Glomerular visceral epithelial cell (primary cell): ENCODE measurements around the gene LRRC27.
"Not testable (repeated sequence)": the region's sequence is repeated elsewhere in the genome, so short reads cannot be mapped to it uniquely, and the experiment has no call there.

Experiments
- DNase-seq: peaks from one replicate; pipeline ENCODE4 v3.0.0-alpha.2; 2016; ENCODE audit errors: extremely low spot score

The LRRC27 gene

DNA sequence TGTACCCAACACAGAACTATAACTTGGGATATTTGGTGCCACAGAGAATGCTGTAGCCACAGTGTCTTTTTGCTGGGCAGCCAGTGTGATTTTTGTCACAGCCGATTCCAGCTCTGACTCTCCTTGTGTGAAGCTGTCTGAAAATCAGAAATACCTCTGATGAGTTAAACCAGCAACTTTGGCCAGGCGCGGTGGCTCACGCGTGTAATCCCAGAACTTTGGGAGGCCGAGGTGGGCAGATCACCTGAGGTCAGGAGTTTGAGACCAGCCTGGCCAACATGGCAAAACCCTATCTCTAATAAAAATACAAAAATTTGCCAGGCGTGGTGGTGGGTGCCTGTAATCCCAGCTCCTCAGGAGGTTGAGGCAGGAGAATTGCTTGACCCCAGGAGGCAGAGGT lies 5.9 kb downstream of the LRRC27 start:
- not testable (repeated sequence) for DNase-seq

DNA sequence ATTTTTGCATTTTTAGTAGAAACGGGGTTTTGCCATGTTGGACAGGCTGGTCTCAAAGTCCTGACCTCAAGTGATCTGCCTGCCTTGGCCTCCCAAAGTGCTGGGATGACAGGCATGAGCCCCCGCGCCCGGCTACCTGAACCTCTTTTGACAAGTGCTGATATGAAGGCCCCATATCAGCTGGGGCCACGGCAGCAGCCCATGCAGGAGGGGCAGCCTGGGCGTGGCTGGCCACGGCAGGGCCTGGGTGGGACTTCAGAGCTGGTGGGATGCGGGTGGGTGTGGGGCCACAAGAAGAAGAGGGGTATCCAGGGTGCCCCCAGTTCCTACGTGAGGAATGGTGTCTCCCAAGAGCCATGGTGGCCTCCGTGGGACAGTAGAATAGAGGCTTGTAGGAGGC lies 6.9 kb downstream of the LRRC27 start:
- DNase-seq = no peak

DNA sequence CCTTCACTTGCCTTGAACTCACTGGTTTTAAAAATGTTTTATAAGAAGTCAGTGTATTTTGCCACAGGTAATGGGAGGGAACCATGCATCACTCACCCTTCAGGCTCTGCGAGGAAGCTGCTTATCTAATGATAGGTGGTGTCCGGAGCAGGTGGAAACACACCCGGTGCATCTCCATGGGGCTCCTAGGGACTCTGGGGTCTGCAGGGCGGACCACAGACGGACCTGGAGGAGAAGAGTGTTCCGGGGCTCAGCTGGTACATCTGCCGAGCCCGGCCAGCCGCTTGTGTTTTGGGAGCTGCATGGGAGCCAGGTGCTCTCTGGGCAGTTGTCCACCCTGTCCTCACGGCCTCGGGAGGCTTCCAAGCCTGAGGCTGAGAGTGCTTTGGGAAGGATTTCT lies 7.3 kb downstream of the LRRC27 start:
- DNase-seq = no peak

DNA sequence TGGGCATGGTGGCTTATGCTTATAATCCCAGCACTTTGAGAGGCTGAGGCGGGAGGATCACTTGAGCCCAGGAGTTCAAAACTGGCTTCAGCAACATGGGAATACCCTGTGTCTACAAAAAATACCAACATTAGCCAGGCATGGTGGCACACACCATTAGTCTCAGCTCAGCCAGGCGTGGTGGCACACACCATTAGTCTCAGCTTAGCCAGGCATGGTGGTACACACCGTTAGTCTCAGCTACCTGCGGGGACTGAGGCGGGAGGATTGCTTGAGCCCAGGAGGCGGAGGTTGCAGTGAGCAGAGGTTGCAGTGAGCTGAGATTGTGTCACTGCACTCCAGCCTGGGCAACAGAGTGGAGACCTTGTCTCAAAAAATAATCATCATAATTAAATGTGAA lies 9.0 kb downstream of the LRRC27 start:
- DNase-seq = no peak

DNA sequence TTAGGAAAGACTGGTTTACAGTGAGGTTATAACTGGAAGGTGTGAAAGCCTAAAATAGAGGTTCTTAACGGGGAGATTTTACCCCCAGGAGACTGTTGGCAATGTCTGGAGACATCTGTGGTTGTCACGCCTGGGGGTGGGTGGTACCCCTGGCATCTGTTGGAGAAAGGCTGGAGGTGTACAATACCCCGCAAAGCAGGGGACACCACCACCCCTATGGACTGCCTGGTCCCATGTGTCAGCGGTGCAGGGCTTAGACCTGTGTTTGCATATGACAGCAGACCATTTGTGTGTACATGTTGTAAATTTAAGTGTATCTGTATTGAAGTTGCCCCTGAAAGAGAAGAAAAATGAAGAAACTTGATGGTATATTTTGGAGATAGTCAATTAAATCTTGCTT lies 9.8 kb downstream of the LRRC27 start:
- DNase-seq = no peak

DNA sequence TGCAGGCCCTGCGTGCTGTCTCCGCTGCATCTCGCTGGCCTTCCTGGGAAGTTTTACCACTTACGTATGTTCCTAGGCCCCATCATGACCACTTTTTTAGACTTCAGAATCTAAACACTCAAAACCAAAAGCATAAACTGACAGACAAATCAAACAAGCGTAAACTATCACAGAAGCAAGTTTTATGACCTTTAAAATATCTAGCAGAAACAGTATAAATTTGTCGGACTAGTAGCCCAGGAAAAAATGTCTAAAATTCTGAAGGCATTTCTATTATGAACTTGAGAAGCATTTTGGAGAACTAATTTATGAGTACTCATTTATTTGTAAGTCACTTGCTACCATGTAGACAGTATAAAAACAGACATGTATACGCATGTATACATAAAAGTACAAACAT lies 10.6 kb downstream of the LRRC27 start:
- no peak for DNase-seq

DNA sequence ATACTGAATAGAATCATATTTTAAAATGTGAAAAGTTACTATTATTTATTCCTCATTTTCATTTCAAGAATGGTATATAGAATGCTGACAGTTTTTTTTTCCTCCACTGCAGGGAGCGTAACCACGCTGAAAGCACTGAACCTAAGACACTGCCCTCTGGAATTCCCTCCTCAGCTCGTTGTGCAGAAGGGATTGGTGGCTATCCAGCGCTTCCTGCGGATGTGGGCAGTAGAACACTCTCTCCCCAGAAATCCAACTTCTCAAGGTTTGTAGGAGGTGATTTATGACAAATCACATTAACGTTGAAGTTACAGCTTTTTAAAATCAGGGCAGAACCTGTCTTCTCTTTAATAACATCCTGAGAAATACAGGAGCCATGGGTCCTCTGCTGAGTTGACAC lies 12.4 kb downstream of the LRRC27 start:
- no peak for DNase-seq

DNA sequence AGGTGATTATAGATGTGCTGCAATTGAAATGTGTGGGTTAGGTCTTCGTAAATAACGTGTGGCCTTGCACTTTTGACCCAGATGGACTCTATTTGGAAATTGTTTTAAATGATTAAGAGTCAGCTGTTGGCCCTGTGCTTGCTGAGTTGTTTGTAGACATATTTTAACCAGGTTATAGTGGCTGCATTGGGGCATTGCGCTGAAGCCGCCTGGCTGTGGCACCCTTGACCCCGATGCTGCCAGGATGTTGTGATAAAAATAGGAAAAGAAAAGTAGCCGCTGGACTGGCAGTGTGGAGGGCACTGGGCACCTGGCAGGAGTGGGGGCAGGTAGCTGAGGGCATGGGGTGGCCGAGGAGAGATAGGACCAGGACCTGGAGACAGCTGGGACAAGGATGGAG lies 13.4 kb downstream of the LRRC27 start:
- DNase-seq = no peak

DNA sequence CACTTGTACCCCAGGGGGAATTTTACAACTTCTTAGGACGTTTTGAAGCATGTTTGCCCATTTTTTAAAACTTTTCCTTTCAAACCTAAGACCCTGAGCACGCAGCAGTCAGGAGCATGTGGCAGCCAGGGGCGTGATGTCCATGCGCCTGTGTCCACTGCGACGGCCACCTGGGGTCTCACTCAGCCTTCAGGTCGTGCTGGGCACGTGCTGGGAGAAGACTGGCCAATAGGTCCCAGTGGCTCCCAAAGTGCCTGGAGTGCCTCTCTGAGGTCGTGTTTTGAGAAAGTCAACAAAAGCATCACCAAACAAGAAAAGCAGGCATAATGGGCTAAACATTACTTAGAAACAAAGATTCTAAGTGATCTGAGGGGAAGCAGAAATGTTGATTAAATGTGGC lies 14.8 kb downstream of the LRRC27 start:
- no peak for DNase-seq

DNA sequence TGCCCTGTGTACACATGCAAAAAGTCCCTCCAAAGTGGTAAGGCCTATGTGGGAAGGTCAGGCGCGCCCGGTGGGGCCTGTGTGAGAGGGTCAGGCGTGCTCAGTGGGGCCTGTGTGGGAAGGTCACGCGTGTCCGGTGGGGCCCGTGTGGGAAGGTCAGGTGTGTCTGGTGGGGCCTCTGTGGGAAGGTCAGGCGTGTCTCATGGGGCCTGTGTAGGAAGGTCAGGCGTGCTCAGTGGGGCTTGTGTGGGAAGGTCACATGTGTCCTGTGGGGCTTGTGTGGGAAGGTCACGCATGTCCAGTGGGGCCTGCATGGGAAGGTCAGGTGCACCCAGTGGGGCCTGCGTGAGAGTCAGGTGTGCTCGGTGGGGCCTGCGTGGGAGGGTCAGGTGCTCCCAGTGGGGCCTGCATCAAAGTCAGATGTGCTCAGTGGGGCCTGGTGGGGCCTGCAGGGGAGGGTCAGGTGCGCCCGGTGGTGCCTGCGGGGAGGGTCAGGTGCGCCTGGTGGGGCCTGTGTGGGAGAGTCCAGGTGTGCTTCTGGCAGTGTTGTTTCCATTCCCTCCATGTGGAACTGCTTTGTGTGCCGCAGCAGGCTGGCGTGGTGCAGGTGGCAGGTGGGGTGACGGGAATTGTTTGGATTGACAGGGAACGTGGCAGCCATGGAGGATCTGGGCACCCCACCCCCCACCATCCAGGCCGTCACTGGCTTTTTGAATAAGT lies 15.4 kb downstream of the LRRC27 start:
- DNase-seq = no peak

DNA sequence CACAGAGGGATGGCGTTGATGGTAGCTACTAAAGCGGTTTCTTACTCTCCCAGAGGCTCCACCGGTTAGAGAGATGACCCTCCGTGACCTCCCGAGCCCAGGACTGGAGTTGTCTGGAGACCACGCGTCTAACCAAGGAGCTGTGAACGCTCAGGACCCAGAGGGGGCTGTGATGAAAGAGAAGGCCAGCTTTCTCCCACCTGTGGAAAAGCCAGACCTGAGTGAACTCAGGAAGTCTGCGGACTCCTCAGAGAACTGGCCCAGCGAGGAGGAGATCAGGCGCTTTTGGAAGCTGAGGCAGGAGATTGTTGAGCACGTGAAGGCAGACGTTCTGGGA lies 15.9 kb downstream of the LRRC27 start:
- DNase-seq = no peak

DNA sequence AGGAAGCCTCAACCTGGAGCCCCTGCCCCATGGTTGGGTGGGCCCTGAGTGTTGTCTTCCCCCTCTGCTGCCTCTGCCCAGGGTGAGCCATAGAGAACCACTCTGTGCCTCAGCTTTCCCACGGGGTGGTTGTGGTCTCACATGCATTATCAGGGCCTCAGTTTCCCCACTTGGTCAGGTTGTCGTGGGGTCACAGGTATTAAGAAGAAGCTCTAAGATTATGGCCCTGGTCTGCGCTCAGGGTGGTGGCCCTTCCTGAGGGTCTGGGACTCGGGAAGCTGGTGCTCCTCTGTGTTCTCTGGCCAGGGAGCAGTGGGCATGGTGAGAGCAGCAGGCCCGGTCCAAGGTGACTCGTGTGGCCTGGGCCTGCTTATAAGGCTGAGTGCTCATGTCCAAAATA lies 17.8 kb downstream of the LRRC27 start:
- DNase-seq = no peak

DNA sequence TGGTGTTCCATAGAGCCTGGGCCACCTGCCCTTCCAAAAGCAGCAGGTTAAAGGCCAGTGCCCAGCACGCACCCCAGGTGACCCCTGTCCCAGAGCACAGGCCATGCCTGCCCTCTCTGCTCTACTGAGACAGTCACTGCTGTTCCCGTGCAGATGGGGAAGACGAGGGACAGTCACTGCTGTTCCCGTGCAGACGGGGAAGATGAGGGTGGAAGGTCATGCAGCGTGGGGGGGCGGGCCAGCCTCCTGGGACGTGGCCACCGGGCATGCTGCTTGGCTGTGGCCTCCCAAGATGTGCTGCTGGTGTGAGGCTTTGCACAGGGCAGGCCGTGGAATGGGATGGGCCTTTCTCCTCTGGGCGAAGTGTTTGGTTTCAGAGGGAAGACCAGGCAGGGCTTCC lies 18.4 kb downstream of the LRRC27 start:
- no peak for DNase-seq

DNA sequence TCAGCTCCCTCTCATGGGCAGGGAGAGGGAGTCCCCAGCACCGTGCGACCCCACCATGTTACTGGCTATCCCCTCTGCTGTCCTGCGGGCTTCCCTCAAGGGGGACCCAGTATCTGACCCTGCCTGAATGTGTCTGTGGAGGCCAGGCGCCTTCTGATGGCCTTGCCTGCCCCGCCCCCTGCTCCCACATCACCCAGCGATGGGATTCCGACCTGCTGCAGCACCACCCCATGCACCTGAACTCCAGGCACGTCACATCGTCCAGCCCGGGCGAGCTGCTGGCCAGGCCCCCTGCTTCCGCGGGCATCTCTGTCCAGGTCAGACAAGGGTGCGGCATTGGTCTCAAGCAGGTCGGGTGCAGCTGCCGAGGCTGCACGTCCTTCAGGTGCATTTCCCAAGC lies 19.0 kb downstream of the LRRC27 start:
- no peak for DNase-seq

DNA sequence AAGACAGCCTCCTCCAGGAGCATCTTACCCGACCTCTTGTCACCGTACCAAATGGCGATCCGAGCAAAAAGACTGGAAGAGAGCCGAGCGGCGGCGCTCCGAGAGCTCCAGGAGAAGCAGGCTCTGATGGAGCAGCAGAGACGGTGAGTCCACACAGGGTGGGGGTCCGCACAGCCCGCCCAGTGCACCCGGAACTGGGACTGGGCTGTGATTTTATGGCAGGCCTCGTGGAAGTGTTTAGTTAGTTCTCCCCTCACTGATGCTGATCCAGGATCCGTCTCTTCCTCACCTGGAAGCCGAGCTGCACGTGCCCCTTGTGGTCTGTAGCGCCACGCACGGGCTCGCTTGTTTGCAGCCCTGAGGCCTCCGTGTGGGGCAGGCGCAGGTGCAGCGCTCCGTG lies 19.6 kb downstream of the LRRC27 start:
- DNase-seq = no peak

DNA sequence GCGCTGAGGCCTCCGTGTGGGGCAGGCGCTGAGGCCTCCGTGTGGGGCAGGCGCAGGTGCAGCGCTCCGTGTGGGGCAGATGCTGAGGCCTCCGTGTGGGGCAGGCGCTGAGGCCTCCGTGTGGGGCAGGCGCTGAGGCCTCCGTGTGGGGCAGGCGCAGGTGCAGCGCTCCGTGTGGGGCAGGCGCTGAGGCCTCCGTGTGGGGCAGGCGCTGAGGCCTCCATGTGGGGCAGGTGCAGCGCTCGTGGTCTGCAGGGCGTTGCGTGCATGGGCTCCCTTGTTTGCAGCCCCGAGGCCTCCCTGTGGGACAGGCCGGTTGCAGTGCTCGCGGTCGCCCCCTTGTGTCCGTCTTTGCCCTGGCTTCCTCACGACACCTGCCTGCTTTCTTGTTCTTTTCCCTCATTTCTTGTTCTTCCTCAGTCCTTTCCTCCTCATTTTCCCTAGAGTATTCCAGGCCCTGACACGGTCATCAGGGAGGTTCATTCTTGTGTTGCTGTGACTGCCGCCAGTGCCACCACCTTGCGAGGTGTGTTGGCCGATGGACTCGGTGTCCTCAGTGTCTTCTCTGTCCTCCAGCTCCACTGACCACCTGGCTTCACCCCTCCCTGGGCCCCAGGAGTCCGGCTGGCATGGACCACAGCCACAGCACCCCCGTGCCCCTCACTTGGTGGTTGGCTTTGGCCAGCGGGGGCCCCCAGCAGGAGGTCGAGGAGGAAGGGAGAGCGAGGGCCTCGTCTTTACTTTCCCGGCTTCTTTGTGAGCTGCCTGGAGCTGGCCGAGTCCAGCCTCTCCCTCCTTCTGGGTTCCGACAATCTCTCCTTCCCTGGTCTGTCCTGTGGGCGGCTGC lies 20.7 kb downstream of the LRRC27 start:
- peak; percentile 52 for DNase-seq

DNA sequence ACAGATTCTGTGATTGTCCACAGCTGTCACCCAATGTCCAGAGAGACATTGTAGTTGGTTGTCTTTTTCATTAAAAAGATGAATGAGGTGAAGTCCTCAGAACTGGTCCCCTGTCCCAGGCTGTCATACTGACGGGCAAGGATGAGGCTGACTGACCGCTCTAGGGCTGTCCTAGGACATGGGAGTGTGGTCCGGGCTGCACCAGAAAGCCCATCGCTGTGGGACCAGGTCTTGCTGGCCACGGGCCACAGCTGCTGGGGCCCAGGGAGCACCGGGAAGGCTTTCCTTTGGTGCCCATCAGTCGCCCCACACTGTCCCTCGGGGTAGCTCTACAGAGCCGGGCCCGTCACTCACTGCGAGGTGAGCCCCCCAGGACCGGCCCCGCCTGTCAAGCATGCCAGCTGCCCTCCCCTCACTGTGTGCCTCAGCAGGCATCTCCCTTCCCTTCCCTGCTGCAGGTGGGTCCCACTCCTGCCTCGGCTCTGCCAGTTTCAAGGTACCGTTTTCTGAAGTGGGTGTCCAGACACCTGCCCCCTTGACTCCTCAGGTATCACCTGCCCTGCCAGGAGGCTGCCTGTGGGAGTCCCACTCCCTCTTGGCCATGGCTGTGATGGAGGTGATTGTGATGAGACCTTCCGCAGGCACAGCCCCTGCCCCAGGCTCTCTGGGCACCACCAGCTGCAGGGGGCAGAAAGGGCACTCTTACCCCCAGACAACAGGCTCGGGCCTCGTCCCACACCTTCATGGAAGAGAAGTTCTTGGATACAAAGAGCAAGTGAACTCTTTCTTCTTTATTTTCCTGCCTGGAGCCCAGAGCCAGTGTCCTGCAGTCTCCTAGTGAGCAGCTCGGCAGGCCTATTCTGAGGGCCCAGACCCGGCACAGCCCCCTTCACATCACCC lies 21.7 kb downstream of the LRRC27 start:
- no peak for DNase-seq

DNA sequence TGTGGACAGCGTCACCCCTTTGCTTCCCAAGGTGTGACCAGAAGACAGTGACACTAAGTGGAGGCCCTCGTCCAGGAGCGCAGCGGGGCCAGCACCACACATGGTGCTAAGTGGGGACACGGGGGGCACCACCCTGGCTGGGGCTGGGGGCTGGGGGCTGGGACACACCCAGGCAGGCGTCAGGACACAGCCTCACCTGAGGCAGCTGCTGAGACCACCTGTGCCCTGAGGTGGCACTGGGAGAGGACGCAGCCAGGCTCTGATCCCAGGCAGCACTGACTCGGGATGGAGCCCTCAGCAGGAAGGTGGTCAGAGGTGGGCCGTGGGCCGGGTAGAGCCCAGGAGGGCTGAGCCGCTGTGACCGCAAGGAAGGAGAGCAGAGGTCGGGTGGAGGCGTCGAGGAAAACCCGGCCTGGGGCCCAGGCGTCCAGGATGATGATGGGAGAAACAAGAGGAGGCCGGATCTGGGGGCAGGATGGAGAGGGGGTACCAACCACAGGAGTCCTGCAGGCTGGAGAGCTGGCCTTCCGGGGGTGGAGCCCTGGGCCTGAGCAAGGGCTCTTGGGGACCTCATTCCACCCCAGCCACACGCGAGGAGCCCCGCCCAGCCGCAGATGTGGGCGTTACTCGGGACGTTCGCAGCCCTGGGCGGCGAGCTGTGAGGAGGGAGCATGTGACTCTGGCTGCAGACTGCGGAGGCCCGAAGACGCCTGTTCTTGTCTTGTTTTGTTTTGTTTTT lies 22.5 kb downstream of the LRRC27 start:
- DNase-seq = no peak

DNA sequence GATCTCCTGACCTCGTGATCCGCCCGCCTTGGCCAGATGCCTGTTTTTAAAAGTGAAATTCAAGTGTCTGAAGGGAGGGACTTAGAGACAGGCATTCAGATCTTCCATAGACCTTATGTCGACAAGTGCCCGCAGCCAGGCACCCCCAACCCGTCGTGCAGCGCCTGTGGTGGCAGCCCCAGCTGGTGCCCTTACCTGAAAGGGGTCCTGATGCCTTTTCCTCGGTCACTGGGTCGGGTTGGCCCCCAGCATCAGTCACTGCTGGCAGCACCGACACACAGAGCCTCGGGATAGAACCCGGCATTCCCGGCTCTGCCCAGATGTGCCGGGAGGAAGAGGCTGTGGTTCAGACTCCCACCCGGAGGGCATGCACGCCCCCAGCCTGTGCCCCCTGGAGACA lies 23.3 kb downstream of the LRRC27 start:
- no peak for DNase-seq

DNA sequence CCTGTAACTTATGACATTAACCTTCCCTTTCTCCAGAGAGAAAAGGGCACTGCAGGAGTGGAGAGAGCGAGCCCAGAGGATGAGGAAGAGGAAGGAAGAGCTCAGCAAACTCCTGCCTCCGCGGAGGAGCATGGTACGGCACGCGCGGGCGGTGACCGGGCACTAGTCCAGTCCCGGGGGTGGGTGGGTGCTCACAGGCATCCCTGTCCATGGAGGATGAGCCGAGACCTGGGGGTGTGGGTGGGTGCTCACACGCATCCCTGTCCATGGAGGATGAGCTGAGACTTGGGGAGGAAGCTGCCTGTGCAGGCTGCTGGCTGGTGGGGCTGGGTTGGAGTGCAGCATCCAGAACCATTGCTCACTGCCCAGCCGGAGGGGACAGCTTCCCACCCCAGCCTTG lies 23.8 kb downstream of the LRRC27 start:
- no peak for DNase-seq

DNA sequence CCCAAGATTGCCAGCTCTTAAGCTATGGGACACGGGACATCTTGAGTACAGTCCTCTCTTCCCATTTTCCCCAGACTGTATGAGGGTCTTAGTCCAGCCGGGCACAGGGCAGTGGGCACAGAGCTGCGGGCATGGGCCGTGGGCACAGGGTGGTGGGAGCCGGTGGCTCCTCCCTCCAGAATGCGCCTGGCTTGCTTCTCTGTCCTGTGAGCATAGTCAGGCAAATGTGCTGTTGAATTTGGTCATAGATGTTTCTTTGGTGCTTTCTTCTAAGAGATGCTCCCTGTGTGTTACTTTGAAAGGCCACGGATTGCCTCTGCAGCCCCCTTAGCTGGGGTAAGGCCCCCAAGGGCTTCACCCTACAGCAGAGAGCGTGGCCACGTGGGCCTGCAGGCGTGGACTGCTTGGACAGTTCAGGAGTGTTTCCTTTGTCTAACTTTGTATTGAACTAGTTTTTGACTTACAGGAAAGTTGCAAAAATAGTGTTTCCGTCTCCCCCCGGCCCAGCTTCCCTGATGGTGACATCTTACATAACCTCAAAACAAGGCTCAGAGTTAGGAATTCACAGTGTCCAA lies 24.7 kb downstream of the LRRC27 start:
- DNase-seq = no peak
